ENCODE results near the gene VASN.
"Not testable (repeated sequence)": the region's sequence is repeated elsewhere in the genome, so short reads cannot be mapped to it uniquely, and the experiment has no call there.

VASN gene

DNA sequence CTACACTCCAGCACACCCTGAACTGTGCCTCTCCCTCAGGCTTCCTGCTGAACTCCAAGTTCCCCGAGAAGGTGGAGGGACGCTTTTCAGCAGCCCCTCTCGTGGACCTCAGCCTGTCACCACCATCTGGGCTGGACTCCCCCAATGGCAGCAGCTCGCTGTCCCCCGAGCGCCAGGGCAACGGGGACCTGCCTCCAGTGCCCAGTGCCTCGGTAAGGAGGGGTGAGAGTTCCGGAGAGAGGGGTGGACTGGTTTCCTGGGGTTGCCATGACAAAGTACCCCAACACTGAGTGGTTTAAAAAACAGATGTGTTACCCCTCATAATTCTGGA is 38.4 kb upstream of the VASN start:
- Histone ChIP-seq H3K4me2 (ENCODE audit: low read length) (no peak overlapping the region), H3K36me3 (ENCODE audit: insufficient read depth, low read length) (no peaks in the 10 kb centered on the region), H3K9me2 (ENCODE audit: low read depth, low read length) (no peaks in the 10 kb centered on the region), H3K4me3 (ENCODE audit: low read depth, low read length, poor library complexity, severe bottlenecking) (no peak overlapping the region), H3K79me2 (ENCODE audit: insufficient read depth, low read length) (no peaks in the 10 kb centered on the region), H3K27me3 (ENCODE audit: insufficient read depth, low read length) (peaks cover 12% of the 10 kb centered on the region; the same call in 1 of the 2 replicates), H4K20me1 (ENCODE audit: insufficient read depth, low read length) (no peaks in the 10 kb centered on the region), H3K9ac (ENCODE audit: low read length) (no peak overlapping the region), H3F3A (ENCODE audit: insufficient read depth, low read length) (no peaks in the 10 kb centered on the region), H3K4me1 (ENCODE audit: insufficient read depth, low read length, severe bottlenecking) (no peaks in the 10 kb centered on the region), H3K27ac (ENCODE audit: low read depth, low read length, poor library complexity, severe bottlenecking) (no peak overlapping the region), H3K9me3 (ENCODE audit: low read length) (no peaks in the 10 kb centered on the region), H2AFZ (ENCODE audit: low read length) (no peak overlapping the region)
- TF ChIP-seq, protein P1, sequence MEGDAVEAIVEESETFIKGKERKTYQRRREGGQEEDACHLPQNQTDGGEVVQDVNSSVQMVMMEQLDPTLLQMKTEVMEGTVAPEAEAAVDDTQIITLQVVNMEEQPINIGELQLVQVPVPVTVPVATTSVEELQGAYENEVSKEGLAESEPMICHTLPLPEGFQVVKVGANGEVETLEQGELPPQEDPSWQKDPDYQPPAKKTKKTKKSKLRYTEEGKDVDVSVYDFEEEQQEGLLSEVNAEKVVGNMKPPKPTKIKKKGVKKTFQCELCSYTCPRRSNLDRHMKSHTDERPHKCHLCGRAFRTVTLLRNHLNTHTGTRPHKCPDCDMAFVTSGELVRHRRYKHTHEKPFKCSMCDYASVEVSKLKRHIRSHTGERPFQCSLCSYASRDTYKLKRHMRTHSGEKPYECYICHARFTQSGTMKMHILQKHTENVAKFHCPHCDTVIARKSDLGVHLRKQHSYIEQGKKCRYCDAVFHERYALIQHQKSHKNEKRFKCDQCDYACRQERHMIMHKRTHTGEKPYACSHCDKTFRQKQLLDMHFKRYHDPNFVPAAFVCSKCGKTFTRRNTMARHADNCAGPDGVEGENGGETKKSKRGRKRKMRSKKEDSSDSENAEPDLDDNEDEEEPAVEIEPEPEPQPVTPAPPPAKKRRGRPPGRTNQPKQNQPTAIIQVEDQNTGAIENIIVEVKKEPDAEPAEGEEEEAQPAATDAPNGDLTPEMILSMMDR (IDR thresholded peaks at IDR 0.05; ENCODE audit: low read length): no peak

DNA sequence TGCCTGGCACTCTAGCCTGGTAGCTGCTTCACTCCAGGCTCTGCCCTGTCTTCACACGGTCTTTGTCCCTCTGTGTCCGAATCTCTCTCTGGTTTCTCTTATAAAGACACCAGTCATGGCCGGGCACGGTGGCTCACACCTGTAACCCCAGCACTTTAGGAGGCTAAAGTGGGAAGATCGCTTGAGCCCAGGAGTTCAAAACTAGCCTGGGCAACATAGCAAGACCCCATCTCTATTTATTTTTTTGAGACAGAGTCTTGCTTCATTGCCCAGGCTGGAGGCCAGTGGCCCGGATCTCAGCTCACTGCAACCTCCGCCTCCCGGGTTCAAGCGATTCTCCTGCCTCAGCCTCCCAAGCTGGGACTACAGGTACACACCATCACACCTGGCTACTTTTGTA is 37.9 kb upstream of the VASN start:
- not testable (repeated sequence) for H3K4me2 ChIP-seq (ENCODE audit: low read length); H3K4me3 ChIP-seq (ENCODE audit: low read depth, low read length, poor library complexity, severe bottlenecking); H3K36me3 ChIP-seq (ENCODE audit: insufficient read depth, low read length); H3K79me2 ChIP-seq (ENCODE audit: insufficient read depth, low read length); H4K20me1 ChIP-seq (ENCODE audit: insufficient read depth, low read length); H3K4me1 ChIP-seq (ENCODE audit: insufficient read depth, low read length, severe bottlenecking); H3F3A ChIP-seq (ENCODE audit: insufficient read depth, low read length); H3K9me2 ChIP-seq (ENCODE audit: low read depth, low read length); H2AFZ ChIP-seq (ENCODE audit: low read length); H3K9ac ChIP-seq (ENCODE audit: low read length); H3K9me3 ChIP-seq (ENCODE audit: low read length); H3K27ac ChIP-seq (ENCODE audit: low read depth, low read length, poor library complexity, severe bottlenecking)
- H3K27me3 ChIP-seq (ENCODE audit: insufficient read depth, low read length): peaks cover 11% of the 10 kb centered on the region; the same call in 1 of the 2 replicates

- Histone ChIP-seq H3K27ac (ENCODE audit: low read depth, low read length, poor library complexity, severe bottlenecking) (no peak overlapping the region), H3K9ac (ENCODE audit: low read length) (no peak overlapping the region), H3F3A (ENCODE audit: insufficient read depth, low read length) (no peaks in the 10 kb centered on the region), H3K4me3 (ENCODE audit: low read depth, low read length, poor library complexity, severe bottlenecking) (no peak overlapping the region), H3K4me2 (ENCODE audit: low read length) (no peak overlapping the region), H3K4me1 (ENCODE audit: insufficient read depth, low read length, severe bottlenecking) (no peaks in the 10 kb centered on the region), H3K9me2 (ENCODE audit: low read depth, low read length) (no peaks in the 10 kb centered on the region), H3K9me3 (ENCODE audit: low read length) (no peaks in the 10 kb centered on the region), H3K27me3 (ENCODE audit: insufficient read depth, low read length) (peaks cover 5% of the 10 kb centered on the region; the same call in 1 of the 2 replicates), H3K79me2 (ENCODE audit: insufficient read depth, low read length) (no peaks in the 10 kb centered on the region), H4K20me1 (ENCODE audit: insufficient read depth, low read length) (no peaks in the 10 kb centered on the region), H2AFZ (ENCODE audit: low read length) (no peak overlapping the region), H3K36me3 (ENCODE audit: insufficient read depth, low read length) (peaks cover 14% of the 10 kb centered on the region)
- TF ChIP-seq, protein P1 (IDR thresholded peaks at IDR 0.05; ENCODE audit: low read length): no peak
- no peak for TF ChIP-seq EZH2 (IDR thresholded peaks at IDR 0.05; ENCODE audit: borderline replicate concordance, low read length)
Measured at GRCh38 chr16:4334724-4335495, 36.7 kb upstream of the VASN start.
